ENCODE data around the gene AKR1E2. TPM values are rescaled to one million over a fixed set of nuclear protein-coding genes. Genes with fewer than 3 reads are reported as not detected.

AKR1E2 gene
- total and polyA plus RNA-seq, 2 donors (not counting 3 experiments of a cell fraction or from before 2014, with no cell fraction given), result 4.0 to 8.2 TPM

GRCh38 chr10:4851846-4852245, 25.8 kb downstream of the AKR1E2 start:
- ChIA-PET CTCF (interaction anchor here (1.2 to 6.1 kb wide), 7 partner anchors 37 to 771 kb away, joined by 3 to 136 read pairs (median 5); partner anchors contain the start of gene AKR1C3), POLR2A (no interaction called here)
- H3K4me2 ChIP-seq (ENCODE audit: insufficient read depth, low read length), result no peak overlapping the region
- no peak overlapping the region for H3K9ac ChIP-seq (replicated peaks; ENCODE audit: extremely low read depth, insufficient read depth, low read length)
- H2AFZ ChIP-seq (ENCODE audit: low read depth, low read length), result no peak overlapping the region
- no peak for DNase-seq (ENCODE audit: low read depth, low spot score)
- H3K36me3 ChIP-seq (ENCODE audit: control insufficient read depth in 2 of 2, extremely low read depth in 1 of 2, insufficient read depth in 2 of 2, low read length in 2 of 2), result no peaks in the 10 kb centered on the region
- H3K79me2 ChIP-seq (ENCODE audit: control insufficient read depth, insufficient read depth, low read length), result no peaks in the 10 kb centered on the region
- no peak for FAIRE-seq
- no peaks in the 10 kb centered on the region for H3K9me1 ChIP-seq (replicated peaks; ENCODE audit: control insufficient read depth, extremely low read depth, insufficient read depth, low read length)
- peaks cover 21% of the 10 kb centered on the region for H3K4me1 ChIP-seq (ENCODE audit: control insufficient read depth, extremely low read depth, insufficient read depth, low read length)
- no peak overlapping the region for H3K4me3 ChIP-seq (replicated peaks in 1 of 3; ENCODE audit: insufficient read depth in 1 of 3, low read depth in 1 of 3, low read length in 3 of 3)
- BruUV-seq (replicated peaks), result no TSS peak
- H3K27ac ChIP-seq (ENCODE audit: insufficient read depth, low read depth, low read length), result no peak overlapping the region
- intact Hi-C loops (cut with micrococcal nuclease), result no loop called here
- no peak for TF ChIP-seq POLR2AphosphoS5 (IDR thresholded peaks at IDR 0.05; ENCODE audit: insufficient read depth, low read depth, low read length)
- no peak for TF ChIP-seq MYC (IDR thresholded peaks at IDR 0.05; ENCODE audit: low read depth, low read length)
- no peak for TF ChIP-seq JUN (IDR thresholded peaks at IDR 0.05; ENCODE audit: borderline replicate concordance, insufficient read depth, insufficient read length, low read depth)
- no peak for TF ChIP-seq CTCF (IDR thresholded peaks at IDR 0.05; ENCODE audit: extremely low read depth in 1 of 2, insufficient read depth in 1 of 2, low read depth in 1 of 2, low read length in 2 of 2)
- no peak for TF ChIP-seq EZH2 (IDR thresholded peaks at IDR 0.05; ENCODE audit: borderline replicate concordance, low read depth, low read length, severe bottlenecking)
- TF ChIP-seq GATA2 (IDR thresholded peaks at IDR 0.05; ENCODE audit: insufficient read depth, insufficient read length, low read depth, low read length), result no peak
- no peak for TF ChIP-seq POLR2A (IDR thresholded peaks at IDR 0.05; ENCODE audit: low read depth, low read length)
- TF ChIP-seq FOS (IDR thresholded peaks at IDR 0.05; ENCODE audit: borderline replicate concordance, insufficient read depth, low read length), result no peak
- TF ChIP-seq MAX (IDR thresholded peaks at IDR 0.05; ENCODE audit: insufficient read depth, insufficient read length), result no peak
- H4K20me1 ChIP-seq (replicated peaks; ENCODE audit: control insufficient read depth, extremely low read depth, insufficient read depth, low read length), result no peaks in the 10 kb centered on the region
- dilution Hi-C loops (cut with MboI; ENCODE audit: extremely low pct_ligation_motif_present, low sequenced_read_pairs), result no loop called here
- H3K9me3 ChIP-seq (replicated peaks; ENCODE audit: control insufficient read depth, insufficient read depth, low read length), result no peaks in the 10 kb centered on the region
- no peaks in the 10 kb centered on the region for H3K27me3 ChIP-seq (ENCODE audit: control insufficient read depth in 2 of 2, insufficient read depth in 2 of 2, low read length in 2 of 2)
